Adrenal gland (tissue), 12 donors: ENCODE data around the gene SLC43A2. TPM values are rescaled to one million over a fixed set of nuclear protein-coding genes. Genes with fewer than 3 reads are reported as not detected.

Source experiments
- DNase-seq, 7 donors: peaks; one replicate each; pipeline ENCODE4 v3.0.0-alpha.2; 2019 to 2020
- H3K27ac ChIP-seq, 5 donors: fragments of 200-600 bp; sonication (generic) in 4 of 5; 1 replicate in 3 of 5; 2 replicates in 2 of 5; pipeline versions ENCODE4 v1.5.1 to v1.8.0; 2016 to 2020; ENCODE audit warnings: mild to moderate bottlenecking in 1 of 5
- H3K27me3 ChIP-seq: fragments of 200-600 bp; 2 replicates; pipeline ENCODE4 v1.8.0; 2021
- H3K36me3 ChIP-seq, 2 donors: fragments of 200-600 bp; replicated peaks in 1 of 2; 1 replicate in 1 of 2; 2 replicates in 1 of 2; pipeline versions ENCODE4 v1.5.1 to v1.8.0; 2018 to 2022
- H3K4me1 ChIP-seq, 2 donors: fragments of 200-600 bp; replicated peaks in 1 of 2; 1 replicate in 1 of 2; 2 replicates in 1 of 2; pipeline versions ENCODE4 v1.5.1 to v1.8.0; 2018 to 2021
- H3K4me3 ChIP-seq, 4 donors: fragments of 200-600 bp; sonication (generic) in 3 of 4; one replicate each; pipeline ENCODE4 v1.5.1; 2016 to 2018
- H3K9me3 ChIP-seq, 3 donors: fragments of 200-600 bp; sonication (generic) in 1 of 3; replicated peaks in 1 of 3; 1 replicate in 2 of 3; 2 replicates in 1 of 3; pipeline versions ENCODE4 v1.5.1 to v1.8.0; 2016 to 2021
- CTCF ChIP-seq, 6 experiments: fragments of 450-650 bp in 4 of 6; fragments of 200-600 bp in 2 of 6; sonication (generic) in 1 of 6; IDR thresholded peaks; 1 replicate in 5 of 6; 2 replicates in 1 of 6; pipeline versions ENCODE4 v1.5.1 to v1.8.0; 2016 to 2021; ENCODE audit warnings: antibody characterized with exemption in 6 of 6, mild to moderate bottlenecking in 2 of 6, moderate library complexity in 1 of 6
- POLR2A ChIP-seq, 2 donors: fragments of 450-650 bp; IDR thresholded peaks; one replicate each; pipeline ENCODE4 v1.6.1; 2017; ENCODE audit warnings: antibody characterized with exemption in 2 of 2, mild to moderate bottlenecking in 2 of 2, moderate library complexity in 1 of 2
- WGBS, 4 donors: extraction: QIAGEN DNeasy Blood & Tissue Kit in 2 of 4; methylation state at CpG; one replicate each; pipeline versions ENCODE4 v1.1.5 to v1.1.7; 2013 to 2017; 5-methylcytosine and 5-hydroxymethylcytosine counted together
- intact Hi-C, 2 donors: fragments of 100-400 bp; cut with DNase I; formaldehyde crosslinking; loops; one replicate each; pipeline versions ENCODE4 v1.14.1 to v1.15.0; 2022 to 2023
- polyA plus RNA-seq, 3 donors: library from polyadenylated mRNA; stranded (reverse); fragments of 200-250 nt in 2 of 3; fragments of 350-450 nt in 1 of 3; fragmentation: Illumina TruSeq in 1 of 3; extraction: RNeasy Lipid Tissue Mini Kit (QIAGEN cat#74804) in 1 of 3; gene quantifications; one replicate each; pipeline ENCODE4 v1.2.3, GENCODE V29; 2013 to 2014
- total RNA-seq, 9 donors: library from RNA; depleted of rRNA in 4 of 9; stranded (reverse); fragments of >200 nt in 4 of 9; fragments of 120-200 nt in 1 of 9; fragmentation: NEBNext Ultra II Directional in 1 of 9; extraction: Animal tissue kit (Norgen Biotek cat#: 25700) in 1 of 9; gene quantifications; one replicate each; pipeline versions ENCODE4 v1.1.0 to v1.2.4, GENCODE V29; 2013 to 2023
- donor health status: healthy with polysubstance abuse.
- donor health status: Bipolar disorder and iron deficiency.
- donor health status: DM: yes; HTN: yes; CAD: no.
- donor health status: DM: no; HTN: no; CAD: no.
- donor health status: DM: no; HTN: no; CAD: no.
- donor health status: DM: yes; HTN: yes; CAD: no.

SLC43A2 gene
- total and polyA plus RNA-seq, 12 donors = 4.8 to 32.5 (median 15.6) TPM

DNA sequence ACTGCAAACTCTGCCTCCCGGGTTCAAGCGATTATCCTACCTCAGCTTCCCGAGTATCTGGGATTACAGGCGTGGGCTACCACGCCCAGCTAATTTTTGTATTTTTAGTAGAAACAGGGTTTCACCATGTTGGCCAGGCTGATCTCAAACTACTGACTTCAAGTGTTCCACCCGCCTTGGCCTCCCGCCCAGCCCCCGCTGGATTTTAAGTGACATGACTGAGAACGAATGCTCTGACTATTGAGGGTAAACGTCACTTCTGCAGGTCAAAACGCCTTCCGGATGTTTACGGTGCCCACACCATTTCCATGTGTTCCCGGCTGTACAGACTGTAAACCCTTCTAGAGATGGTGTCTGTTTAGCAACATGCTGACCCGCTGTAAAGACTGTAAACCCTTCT, 88.8 kb downstream of the SLC43A2 start:
- no peak for DNase-seq
- Histone ChIP-seq H3K27me3 (no peaks in the 10 kb centered on the region), H3K4me3 (no peak overlapping the region), H3K36me3 (peaks cover 0 to 65% of the 10 kb centered on the region in 2 donors), H3K9me3 (no peaks in the 10 kb centered on the region), H3K27ac (no peak overlapping the region), H3K4me1 (no peaks in the 10 kb centered on the region)
- TF ChIP-seq POLR2A (IDR thresholded peaks at IDR 0.05) = no peak
- TF ChIP-seq CTCF (IDR thresholded peaks at IDR 0.05) = no peak
- 87 to 96% (median 90%) methylated on average over 12 to 15 of the region's 15 CpGs for WGBS, 4 donors
- intact Hi-C loops = no loop called here

- intact Hi-C loops = no loop called here
- 90 to 94% (median 92%) methylated on average over 4 of the region's 4 CpGs for WGBS, 4 donors
- Histone ChIP-seq H3K4me3 (no peak overlapping the region), H3K27me3 (no peaks in the 10 kb centered on the region), H3K9me3 (no peaks in the 10 kb centered on the region), H3K36me3 (peaks cover 0 to 83% of the 10 kb centered on the region in 2 donors), H3K4me1 (no peaks in the 10 kb centered on the region), H3K27ac (no peak overlapping the region)
- TF ChIP-seq POLR2A (IDR thresholded peaks at IDR 0.05) (no peak), CTCF (IDR thresholded peaks at IDR 0.05) (no peak)
- no peak for DNase-seq
Measured at GRCh38 chr17:1535737-1536136, 92.9 kb downstream of the SLC43A2 start.

GRCh38 chr17:1533661-1534325, 94.8 kb downstream of the SLC43A2 start:
- Histone ChIP-seq H3K4me1 (no peaks in the 10 kb centered on the region), H3K36me3 (peaks cover 0 to 80% of the 10 kb centered on the region in 2 donors), H3K9me3 (no peaks in the 10 kb centered on the region), H3K27ac (no peak overlapping the region), H3K4me3 (no peak overlapping the region), H3K27me3 (no peaks in the 10 kb centered on the region)
- no peak for DNase-seq
- no peak for TF ChIP-seq POLR2A (IDR thresholded peaks at IDR 0.05)
- TF ChIP-seq CTCF (IDR thresholded peaks at IDR 0.05) = no peak
- WGBS, 4 donors = 93 to 96% (median 94%) methylated on average over 24 of the region's 24 CpGs
- intact Hi-C loops = no loop called here

- intact Hi-C loops = no loop called here
- 78 to 90% (median 88%) methylated on average over 5 to 10 of the region's 10 CpGs for WGBS, 4 donors
- Histone ChIP-seq H3K27ac (no peak overlapping the region), H3K4me1 (no peaks in the 10 kb centered on the region), H3K4me3 (no peak overlapping the region), H3K36me3 (peaks cover 0 to 77% of the 10 kb centered on the region in 2 donors), H3K27me3 (no peaks in the 10 kb centered on the region), H3K9me3 (no peaks in the 10 kb centered on the region)
- TF ChIP-seq POLR2A (IDR thresholded peaks at IDR 0.05) (no peak), CTCF (IDR thresholded peaks at IDR 0.05) (peak in 2 of 6 experiments; percentile 4 to 10)
- no peak for DNase-seq
Measured at GRCh38 chr17:1532836-1533602, 95.6 kb downstream of the SLC43A2 start.
